ENCODE results near the gene NUTM1. TPM values are rescaled to one million over a fixed set of nuclear protein-coding genes. Genes with fewer than 3 reads are reported as not detected.
A peak's percentile ranks its signal among the peaks of the same experiment; 100 is the strongest.
"Not testable (repeated sequence)": the region's sequence is repeated elsewhere in the genome, so short reads cannot be mapped to it uniquely, and the experiment has no call there.

NUTM1 gene
- total RNA-seq, 1 donor from 2014 or later: not detected

DNA sequence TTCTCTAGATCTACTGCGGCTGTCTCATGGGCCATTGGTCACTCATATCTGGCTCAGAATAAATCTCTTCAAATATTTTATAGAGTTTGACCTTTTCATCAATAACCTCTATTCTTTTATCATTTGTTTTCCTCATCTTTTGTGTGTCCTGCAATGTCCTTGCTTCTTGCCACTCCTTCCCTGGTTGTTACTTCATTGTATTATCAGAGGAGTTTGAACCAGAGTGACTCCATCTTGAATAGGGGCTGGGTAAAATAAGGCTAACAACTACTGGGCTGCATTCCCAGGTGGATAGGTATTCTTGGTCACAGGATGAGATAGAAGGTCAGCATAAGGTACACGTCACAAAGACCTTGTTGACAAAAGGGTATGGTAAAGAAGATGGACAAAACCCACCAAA lies 33.7 kb downstream of the NUTM1 start:
- Mint-ChIP-seq H3K27ac (no peak overlapping the region), H3K36me3 (ENCODE audit: low read depth) (peaks cover 11% of the 10 kb centered on the region), H3K4me1 (no peaks in the 10 kb centered on the region), H3K4me3 (no peak overlapping the region), H3K27me3 (no peaks in the 10 kb centered on the region), H3K9me3 (no peaks in the 10 kb centered on the region)
- intact Hi-C loops (cut with micrococcal nuclease): no loop called here
- DNase-seq: no peak

- intact Hi-C loops (cut with micrococcal nuclease): not testable (repeated sequence)
These were observed 37.4 kb downstream of the NUTM1 start for GRCh38 chr15:34380491-34380890.

GRCh38 chr15:34381829-34382521 lies 38.9 kb downstream of the NUTM1 start:
- H3K27me3 Mint-ChIP-seq; intact Hi-C loops (cut with micrococcal nuclease); H3K9me3 Mint-ChIP-seq; H3K4me1 Mint-ChIP-seq; H3K27ac Mint-ChIP-seq; DNase-seq; H3K4me3 Mint-ChIP-seq: not testable (repeated sequence)
- peaks cover 11% of the 10 kb centered on the region for H3K36me3 Mint-ChIP-seq (ENCODE audit: low read depth)

More at GRCh38 chr15:34380491-34380890, 37.4 kb downstream of the NUTM1 start:
- not testable (repeated sequence) for H3K4me1 Mint-ChIP-seq, H3K9me3 Mint-ChIP-seq, H3K27me3 Mint-ChIP-seq, H3K4me3 Mint-ChIP-seq, H3K27ac Mint-ChIP-seq, DNase-seq
- peaks cover 11% of the 10 kb centered on the region for H3K36me3 Mint-ChIP-seq (ENCODE audit: low read depth)

DNA sequence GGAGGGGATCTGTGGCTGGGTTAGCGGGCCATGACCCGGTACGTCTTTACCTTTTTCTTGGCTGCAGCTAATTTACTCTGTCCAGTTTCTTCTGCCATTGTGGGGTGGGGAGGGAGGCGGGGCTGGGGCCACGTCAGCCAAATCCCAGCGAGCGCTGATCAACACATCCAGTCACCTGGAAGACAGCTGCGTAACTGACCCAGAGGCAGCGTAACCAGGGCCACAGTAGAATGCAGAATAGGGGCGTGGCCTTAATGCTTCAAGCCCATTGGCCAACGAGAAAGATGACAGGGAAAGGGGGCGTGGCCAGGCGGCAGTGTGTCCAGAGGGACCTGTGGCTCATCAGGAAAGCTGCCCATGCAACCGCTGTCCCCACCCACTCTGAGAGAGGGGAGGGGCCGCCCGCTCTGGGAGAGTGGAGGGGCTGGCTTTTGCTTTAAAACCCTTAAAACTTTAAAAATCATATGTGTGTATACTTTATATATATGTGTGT lies 46.5 kb downstream of the NUTM1 start:
- H3K36me3 Mint-ChIP-seq (ENCODE audit: low read depth); H3K9me3 Mint-ChIP-seq; H3K4me1 Mint-ChIP-seq; H3K27ac Mint-ChIP-seq; H3K4me3 Mint-ChIP-seq; intact Hi-C loops (cut with micrococcal nuclease); H3K27me3 Mint-ChIP-seq; DNase-seq: not testable (repeated sequence)

DNA sequence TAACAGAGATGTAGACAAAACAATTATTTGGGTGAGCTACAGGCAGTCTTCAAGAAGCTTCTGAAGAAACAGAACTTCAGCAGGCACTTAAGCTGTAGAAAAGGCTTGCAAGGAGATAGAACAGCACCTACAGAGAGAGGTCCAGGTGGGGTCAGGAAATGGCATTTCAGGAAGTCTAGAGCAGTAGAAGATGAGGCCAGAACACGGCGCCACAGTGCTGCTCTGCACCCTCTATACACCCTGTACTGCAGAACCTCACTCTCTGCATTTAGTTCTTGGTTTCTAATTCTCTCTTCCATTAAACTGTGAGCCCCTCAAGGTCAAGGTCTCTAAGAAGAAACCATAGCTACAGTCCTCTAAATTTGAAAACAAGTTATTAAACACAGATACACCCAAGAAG lies 49.9 kb downstream of the NUTM1 start:
- H3K9me3 Mint-ChIP-seq; H3K27ac Mint-ChIP-seq; H3K4me1 Mint-ChIP-seq; H3K36me3 Mint-ChIP-seq (ENCODE audit: low read depth); intact Hi-C loops (cut with micrococcal nuclease); H3K27me3 Mint-ChIP-seq; H3K4me3 Mint-ChIP-seq: not testable (repeated sequence)
- peak; percentile 15 for DNase-seq

- H3K27ac Mint-ChIP-seq; H3K9me3 Mint-ChIP-seq; H3K4me3 Mint-ChIP-seq; H3K4me1 Mint-ChIP-seq; H3K36me3 Mint-ChIP-seq (ENCODE audit: low read depth); intact Hi-C loops (cut with micrococcal nuclease); H3K27me3 Mint-ChIP-seq: not testable (repeated sequence)
- peak; percentile 73 for DNase-seq
These were observed 54.6 kb downstream of the NUTM1 start for GRCh38 chr15:34397637-34398259.

- not testable (repeated sequence) for H3K9me3 Mint-ChIP-seq, H3K4me3 Mint-ChIP-seq, H3K27ac Mint-ChIP-seq
These were observed 60.1 kb downstream of the NUTM1 start for GRCh38 chr15:34403160-34403598.

DNA sequence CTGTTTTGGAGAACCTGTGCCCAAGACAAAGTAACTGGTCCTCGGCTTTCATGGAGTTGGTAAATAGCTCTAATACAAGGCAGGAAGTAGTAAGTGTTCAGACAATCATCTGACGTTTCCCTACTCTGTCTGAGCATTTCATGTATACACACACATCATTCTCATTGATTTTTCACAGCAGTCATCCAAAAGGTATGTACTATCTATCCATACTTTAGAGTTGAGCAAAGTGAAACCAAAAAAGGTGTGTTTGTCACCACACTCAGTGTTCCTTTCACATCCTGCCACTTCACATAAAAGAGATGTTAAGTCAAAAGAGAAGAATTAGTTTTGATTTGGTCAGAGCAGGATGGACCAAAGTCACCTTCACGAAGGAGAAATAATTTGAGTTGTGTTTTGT lies 60.8 kb downstream of the NUTM1 start:
- H3K27ac Mint-ChIP-seq; H3K27me3 Mint-ChIP-seq; intact Hi-C loops (cut with micrococcal nuclease); DNase-seq; H3K9me3 Mint-ChIP-seq; H3K4me3 Mint-ChIP-seq; H3K4me1 Mint-ChIP-seq; H3K36me3 Mint-ChIP-seq (ENCODE audit: low read depth): not testable (repeated sequence)

More at GRCh38 chr15:34403160-34403598, 60.1 kb downstream of the NUTM1 start:
- H3K36me3 Mint-ChIP-seq (ENCODE audit: low read depth); H3K4me1 Mint-ChIP-seq; intact Hi-C loops (cut with micrococcal nuclease); H3K27me3 Mint-ChIP-seq; DNase-seq: not testable (repeated sequence)

Other genes with a start within 250 kb of the NUTM1 start
- 70.9 and 75.8 TPM in 2 replicates for gene EMC7, start 241.5 kb upstream of the NUTM1 start, total RNA-seq
- 3.7 and 4.0 TPM in 2 replicates for gene PGBD4, start 241.2 kb upstream of the NUTM1 start, total RNA-seq
- gene KATNBL1, start 133.2 kb upstream of the NUTM1 start, total RNA-seq: 41.1 and 44.2 TPM in 2 replicates
- 102 and 105 TPM in 2 replicates for gene EMC4, start 118.3 kb upstream of the NUTM1 start, total RNA-seq
- 18.4 and 19.4 TPM in 2 replicates for gene SLC12A6, start 5.5 kb upstream of the NUTM1 start, total RNA-seq
- gene NOP10, start 179 bp upstream of the NUTM1 start, total RNA-seq: 238 and 250 TPM in 2 replicates
- gene LPCAT4, start 23.9 kb downstream of the NUTM1 start, total RNA-seq: 63.9 and 67.3 TPM in 2 replicates
- 244 and 246 TPM in 2 replicates for gene GOLGA8A, start 94.5 kb downstream of the NUTM1 start, total RNA-seq
- 210 and 234 TPM in 2 replicates for gene GOLGA8B, start 240.3 kb downstream of the NUTM1 start, total RNA-seq

All from activated CD4-positive, alpha-beta T cell treated with anti-CD3 and anti-CD28 coated beads, Interleukin-2, amount 10 ng/mL, durations not matched to agents 24 days and 14 days (primary cell).